ENCODE data around the gene XRCC3.

DNA sequence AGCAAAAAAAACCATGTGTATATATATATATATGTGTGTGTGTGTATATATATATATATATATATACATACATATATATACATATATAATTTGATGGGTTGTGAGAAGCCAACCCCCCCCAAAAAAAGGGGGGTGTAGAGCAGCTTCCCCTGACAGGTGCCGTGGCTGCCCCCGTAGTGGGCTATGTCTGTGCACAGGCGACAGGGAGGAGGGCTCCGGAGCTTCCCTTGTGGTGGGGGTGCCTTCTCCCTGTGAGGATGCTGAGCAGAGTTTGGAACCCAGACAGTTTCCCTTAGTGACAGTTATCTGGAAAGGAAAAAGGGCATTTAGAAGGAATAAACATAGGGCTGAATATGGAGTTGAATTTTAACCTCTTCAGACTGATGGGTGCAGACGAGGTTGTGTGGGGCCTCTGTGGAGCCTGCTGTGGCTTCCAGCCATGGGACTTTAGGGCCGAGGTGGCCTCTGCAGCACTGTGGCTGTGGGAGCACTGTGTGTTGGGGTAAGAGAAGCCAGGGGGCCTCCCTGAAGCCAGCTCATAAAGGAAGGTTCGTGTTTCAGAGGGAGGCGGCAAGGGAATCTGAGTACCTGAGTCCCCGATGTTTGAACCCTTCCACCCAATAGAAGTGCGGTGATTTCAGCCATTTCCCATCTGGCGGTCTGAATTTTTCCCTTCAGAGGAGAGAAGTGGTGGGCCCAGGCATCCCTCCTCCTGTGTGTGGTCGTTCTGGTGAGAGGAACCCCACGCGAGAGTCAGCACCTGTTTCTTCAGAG, 19.8 kb downstream of the XRCC3 start:
- TF ChIP-seq, protein P1, sequence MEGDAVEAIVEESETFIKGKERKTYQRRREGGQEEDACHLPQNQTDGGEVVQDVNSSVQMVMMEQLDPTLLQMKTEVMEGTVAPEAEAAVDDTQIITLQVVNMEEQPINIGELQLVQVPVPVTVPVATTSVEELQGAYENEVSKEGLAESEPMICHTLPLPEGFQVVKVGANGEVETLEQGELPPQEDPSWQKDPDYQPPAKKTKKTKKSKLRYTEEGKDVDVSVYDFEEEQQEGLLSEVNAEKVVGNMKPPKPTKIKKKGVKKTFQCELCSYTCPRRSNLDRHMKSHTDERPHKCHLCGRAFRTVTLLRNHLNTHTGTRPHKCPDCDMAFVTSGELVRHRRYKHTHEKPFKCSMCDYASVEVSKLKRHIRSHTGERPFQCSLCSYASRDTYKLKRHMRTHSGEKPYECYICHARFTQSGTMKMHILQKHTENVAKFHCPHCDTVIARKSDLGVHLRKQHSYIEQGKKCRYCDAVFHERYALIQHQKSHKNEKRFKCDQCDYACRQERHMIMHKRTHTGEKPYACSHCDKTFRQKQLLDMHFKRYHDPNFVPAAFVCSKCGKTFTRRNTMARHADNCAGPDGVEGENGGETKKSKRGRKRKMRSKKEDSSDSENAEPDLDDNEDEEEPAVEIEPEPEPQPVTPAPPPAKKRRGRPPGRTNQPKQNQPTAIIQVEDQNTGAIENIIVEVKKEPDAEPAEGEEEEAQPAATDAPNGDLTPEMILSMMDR (conservative IDR thresholded peaks at IDR 0.05): no peak
- no peak for TF ChIP-seq ZFX (IDR thresholded peaks at IDR 0.05)
